HCT116 (cell line): ENCODE measurements around the gene PREX1. TPM values are rescaled to one million over a fixed set of nuclear protein-coding genes. Genes with fewer than 3 reads are reported as not detected.

ENCODE experiments used
- ATAC-seq: fragments of 200-7000 bp; cut with Tn5 transposase; 2 replicates; pipeline ENCODE4 v1.9.1; 2020; ENCODE audit warnings: mild to moderate bottlenecking, moderate library complexity
- BruUV-seq: library from RNA; stranded (reverse); fragments of 400-500 nt; replicated peaks from 2 replicates; lab custom pipeline; 2021; lab: Mats Ljungman, UMichigan
- CTCF ChIA-PET: fragments of 300-600 bp; sonication (Branson Sonifier 250); formaldehyde crosslinking; loops from one replicate; lab custom pipeline; 2021; ENCODE audit warnings: antibody characterized with exemption; lab: Charles Lee
- POLR2A ChIA-PET: fragments of 300-600, 350-600 bp; sonication (Branson Sonifier 250); formaldehyde crosslinking; loops from one replicate; lab custom pipeline; 2021; ENCODE audit warnings: antibody characterized with exemption; lab: Charles Lee
- RAD21 ChIA-PET, 2 experiments: fragments of 300-600 bp; sonication (Branson Sonifier 250); formaldehyde crosslinking; loops; one replicate each; lab custom pipeline; 2023; ENCODE audit warnings: low total read pairs in 2 of 2; ENCODE audit not compliant: uncharacterized antibody in 2 of 2, unreplicated experiment in 2 of 2, low non-redundant PET in 1 of 2; lab: Charles Lee
- DNase-seq: peaks from one replicate; pipeline ENCODE4 v3.0.0-alpha.2; 2010; ENCODE audit warnings: low read depth, low spot score
- H2AFZ ChIP-seq: fragments of 200-600 bp; shearing (Covaris generic), sonication (generic); 2 replicates; pipeline ENCODE4 v1.6.1; 2017; ENCODE audit warnings: low read depth, mixed run types, mixed read lengths, antibody characterized with exemption, low read length; ENCODE audit not compliant: poor library complexity, severe bottlenecking
- H3K27ac ChIP-seq: 2 replicates; pipeline ENCODE4 v1.5.1; 2012; ENCODE audit warnings: low read depth, low read length
- H3K27me3 ChIP-seq: fragments of 200-600 bp; sonication (generic); 2 replicates; pipeline ENCODE4 v1.6.1; 2016; ENCODE audit warnings: mixed run types, low read length, mixed read lengths; ENCODE audit not compliant: insufficient read depth
- H3K36me3 ChIP-seq, 2 experiments: fragments of 200-500 bp in 1 of 2; fragments of 200-600 bp in 1 of 2; sonication (Bioruptor generic) in 1 of 2; sonication (generic) in 1 of 2; 2 replicates each; pipeline versions ENCODE4 v1.5.1 to v1.6.1; 2014 to 2016; ENCODE audit warnings: low read length in 2 of 2, inconsistent platforms in 1 of 2, mixed read lengths in 1 of 2, mixed run types in 1 of 2; ENCODE audit not compliant: insufficient read depth in 2 of 2, control insufficient read depth in 1 of 2
- H3K4me1 ChIP-seq, 2 experiments: fragments of 200-600 bp in 1 of 2; sonication (generic) in 1 of 2; 2 replicates each; pipeline versions ENCODE4 v1.5.1 to v1.6.1; 2012 to 2017; ENCODE audit warnings: low read length in 2 of 2, inconsistent platforms in 1 of 2, mild to moderate bottlenecking in 1 of 2, mixed read lengths in 1 of 2, mixed run types in 1 of 2, moderate library complexity in 1 of 2; ENCODE audit not compliant: insufficient read depth in 2 of 2, control insufficient read depth in 1 of 2
- H3K4me2 ChIP-seq: fragments of 200-600 bp; sonication (generic); 2 replicates; pipeline ENCODE4 v1.6.1; 2017; ENCODE audit warnings: mixed run types, low read length, mixed read lengths
- H3K4me3 ChIP-seq, 2 experiments: fragments of 200-600 bp in 1 of 2; sonication (generic) in 1 of 2; replicated peaks in 1 of 2; 2 replicates each; pipeline ENCODE4 v1.5.1; 2011 to 2016; ENCODE audit warnings: low read length in 2 of 2, control low read depth in 1 of 2, low read depth in 1 of 2, mild to moderate bottlenecking in 1 of 2, mixed read lengths in 1 of 2, mixed run types in 1 of 2
- H3K79me2 ChIP-seq: fragments of 200-600 bp; sonication (generic); 2 replicates; pipeline ENCODE4 v1.6.1; 2017; ENCODE audit warnings: mild to moderate bottlenecking, mixed run types, low read length, moderate library complexity, mixed read lengths; ENCODE audit not compliant: insufficient read depth
- H3K9ac ChIP-seq: fragments of 200-600 bp; sonication (generic); 2 replicates; pipeline ENCODE4 v1.6.1; 2016; ENCODE audit warnings: low read length, mixed read lengths
- H3K9me2 ChIP-seq: fragments of 200-600 bp; sonication (generic), shearing (Covaris generic); 2 replicates; pipeline ENCODE4 v1.6.1; 2017; ENCODE audit warnings: mixed run types, mild to moderate bottlenecking, moderate library complexity; ENCODE audit not compliant: insufficient read depth
- H3K9me3 ChIP-seq, 2 experiments: fragments of 200-500 bp in 1 of 2; fragments of 200-600 bp in 1 of 2; sonication (Bioruptor generic) in 1 of 2; sonication (generic) in 1 of 2; 2 replicates each; pipeline ENCODE4 v1.6.1; 2014 to 2017; ENCODE audit warnings: low read length in 2 of 2, mixed read lengths in 2 of 2, inconsistent platforms in 1 of 2, low read depth in 1 of 2, mild to moderate bottlenecking in 1 of 2, mixed run types in 1 of 2, moderate library complexity in 1 of 2; ENCODE audit not compliant: control insufficient read depth in 1 of 2, insufficient read depth in 1 of 2
- H4K20me1 ChIP-seq: fragments of 200-600 bp; sonication (generic), shearing (Covaris generic); 2 replicates; pipeline ENCODE4 v1.6.1; 2017; ENCODE audit warnings: mixed run types, mild to moderate bottlenecking, moderate library complexity; ENCODE audit not compliant: insufficient read depth
- EZH2 ChIP-seq: fragments of 200-600 bp; sonication (generic); IDR thresholded peaks from 2 replicates; pipeline ENCODE4 v1.6.1; 2017; ENCODE audit warnings: antibody characterized with exemption, mixed run types
- JUND ChIP-seq: IDR thresholded peaks from 2 replicates; pipeline ENCODE4 v1.6.1; 2012
- MAX ChIP-seq: IDR thresholded peaks from 2 replicates; pipeline ENCODE4 v1.6.1; 2012
- POLR2AphosphoS5 ChIP-seq: IDR thresholded peaks from 2 replicates; pipeline ENCODE4 v1.6.1; 2011; ENCODE audit warnings: mild to moderate bottlenecking, low read depth, low read length, moderate library complexity
- RAD21 ChIP-seq: IDR thresholded peaks from 2 replicates; pipeline ENCODE4 v1.6.1; 2012; ENCODE audit warnings: low read depth, mild to moderate bottlenecking
- REST ChIP-seq: IDR thresholded peaks from 2 replicates; pipeline ENCODE4 v1.6.1; 2012; ENCODE audit warnings: low read depth
- SRF ChIP-seq: IDR thresholded peaks from 2 replicates; pipeline ENCODE4 v1.6.1; 2012; ENCODE audit warnings: low read depth
- ZBTB33 ChIP-seq: IDR thresholded peaks from 2 replicates; pipeline ENCODE4 v1.6.1; 2011; ENCODE audit warnings: mild to moderate bottlenecking, low read length, moderate library complexity; ENCODE audit not compliant: insufficient replicate concordance; ENCODE audit errors: extremely low read depth
- intact Hi-C: fragments of 100-400 bp; cut with micrococcal nuclease; formaldehyde crosslinking; loops from 2 replicates; pipeline ENCODE4 v1.10.0; 2022
- total RNA-seq: library from RNA; stranded (reverse); gene quantifications from one replicate; pipeline ENCODE4 v1.2.1, GENCODE V29; 2021; ENCODE audit not compliant: unreplicated experiment

Gene PREX1
- total RNA-seq, 1 experiment from 2014 or later = 6.1 TPM

- Histone ChIP-seq H3K4me3 (no peak overlapping the region), H3K9me2 (no peaks in the 10 kb centered on the region), H3K4me2 (no peak overlapping the region), H3K9ac (no peak overlapping the region), H3K4me1 (peaks cover 0 to 9% of the 10 kb centered on the region in 2 experiments; a peak in 2 of 4 replicates), H3K9me3 (no peaks in the 10 kb centered on the region), H2AFZ (no peak overlapping the region), H3K79me2 (no peaks in the 10 kb centered on the region), H3K27me3 (no peaks in the 10 kb centered on the region), H4K20me1 (no peaks in the 10 kb centered on the region), H3K27ac (no peak overlapping the region), H3K36me3 (no peaks in the 10 kb centered on the region)
- ATAC-seq (no peak), DNase-seq (no peak)
- TF ChIP-seq SRF = no peak
- TF ChIP-seq RAD21 = no peak
- no peak for TF ChIP-seq EZH2
- no peak for TF ChIP-seq REST
- TF ChIP-seq POLR2AphosphoS5 = no peak
- no peak for TF ChIP-seq ZBTB33
- TF ChIP-seq JUND = no peak
- TF ChIP-seq MAX = no peak
- intact Hi-C loops = no loop called here
- ChIA-PET RAD21 (no interaction called here), POLR2A (no interaction called here), CTCF (interaction anchor here (1.0 kb wide), 1 partner anchor 13 kb away, joined by 4 read pairs; no protein-coding TSS in a partner anchor)
- no TSS peak for BruUV-seq
Observed at GRCh38 chr20:48633620-48634257, 194.1 kb downstream of the PREX1 start.
